ENCODE data around the gene ITPR2. TPM values are rescaled to one million over a fixed set of nuclear protein-coding genes. Genes with fewer than 3 reads are reported as not detected.

The ITPR2 gene
- total RNA-seq, 1 experiment from 2014 or later = 14.3 TPM

DNA sequence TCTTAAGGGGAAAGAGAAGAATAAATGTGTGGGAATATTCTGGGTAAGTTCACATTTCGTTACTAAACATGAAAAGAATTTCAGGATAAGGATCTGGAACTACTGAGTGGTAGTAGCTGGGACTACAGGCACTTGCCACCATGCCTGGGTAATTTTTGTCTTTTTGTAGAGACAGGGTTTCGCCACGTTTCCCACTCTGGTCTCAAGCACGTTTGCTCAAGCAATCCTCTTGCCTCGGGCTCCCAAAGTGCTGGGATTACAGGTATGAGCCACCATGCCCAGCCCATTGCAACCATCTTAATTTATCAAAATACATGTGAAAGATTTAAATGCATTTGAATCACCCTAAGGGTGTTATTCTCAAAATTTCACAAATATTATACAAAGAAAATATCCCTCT is 26.4 kb downstream of the ITPR2 start:
- TF ChIP-seq, protein P1, sequence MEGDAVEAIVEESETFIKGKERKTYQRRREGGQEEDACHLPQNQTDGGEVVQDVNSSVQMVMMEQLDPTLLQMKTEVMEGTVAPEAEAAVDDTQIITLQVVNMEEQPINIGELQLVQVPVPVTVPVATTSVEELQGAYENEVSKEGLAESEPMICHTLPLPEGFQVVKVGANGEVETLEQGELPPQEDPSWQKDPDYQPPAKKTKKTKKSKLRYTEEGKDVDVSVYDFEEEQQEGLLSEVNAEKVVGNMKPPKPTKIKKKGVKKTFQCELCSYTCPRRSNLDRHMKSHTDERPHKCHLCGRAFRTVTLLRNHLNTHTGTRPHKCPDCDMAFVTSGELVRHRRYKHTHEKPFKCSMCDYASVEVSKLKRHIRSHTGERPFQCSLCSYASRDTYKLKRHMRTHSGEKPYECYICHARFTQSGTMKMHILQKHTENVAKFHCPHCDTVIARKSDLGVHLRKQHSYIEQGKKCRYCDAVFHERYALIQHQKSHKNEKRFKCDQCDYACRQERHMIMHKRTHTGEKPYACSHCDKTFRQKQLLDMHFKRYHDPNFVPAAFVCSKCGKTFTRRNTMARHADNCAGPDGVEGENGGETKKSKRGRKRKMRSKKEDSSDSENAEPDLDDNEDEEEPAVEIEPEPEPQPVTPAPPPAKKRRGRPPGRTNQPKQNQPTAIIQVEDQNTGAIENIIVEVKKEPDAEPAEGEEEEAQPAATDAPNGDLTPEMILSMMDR (IDR thresholded peaks at IDR 0.05; ENCODE audit: unreplicated experiment) = no peak
- Mint-ChIP-seq H3K9me3 (ENCODE audit: unreplicated experiment) (no peaks in the 10 kb centered on the region), H3K4me3 (ENCODE audit: unreplicated experiment) (no peak overlapping the region), H3K4me1 (ENCODE audit: insufficient read depth, unreplicated experiment) (peaks cover 26% of the 10 kb centered on the region), H3K27ac (ENCODE audit: low read depth, unreplicated experiment) (no peak overlapping the region), H3K36me3 (ENCODE audit: insufficient read depth, unreplicated experiment) (peaks cover 9% of the 10 kb centered on the region), H3K27me3 (ENCODE audit: insufficient read depth, unreplicated experiment) (no peaks in the 10 kb centered on the region)
- intact Hi-C loops (cut with micrococcal nuclease) = no loop called here
- no peak for DNase-seq (ENCODE audit: unreplicated experiment)
- POLR2A ChIA-PET = interaction anchor here (4.6 kb wide), 1 partner anchor 26 kb away, joined by 20 read pairs; the partner anchor contains the start of gene ITPR2
- BruUV-seq (replicated peaks) = no TSS peak
- CTCF ChIA-PET = no interaction called here

DNA sequence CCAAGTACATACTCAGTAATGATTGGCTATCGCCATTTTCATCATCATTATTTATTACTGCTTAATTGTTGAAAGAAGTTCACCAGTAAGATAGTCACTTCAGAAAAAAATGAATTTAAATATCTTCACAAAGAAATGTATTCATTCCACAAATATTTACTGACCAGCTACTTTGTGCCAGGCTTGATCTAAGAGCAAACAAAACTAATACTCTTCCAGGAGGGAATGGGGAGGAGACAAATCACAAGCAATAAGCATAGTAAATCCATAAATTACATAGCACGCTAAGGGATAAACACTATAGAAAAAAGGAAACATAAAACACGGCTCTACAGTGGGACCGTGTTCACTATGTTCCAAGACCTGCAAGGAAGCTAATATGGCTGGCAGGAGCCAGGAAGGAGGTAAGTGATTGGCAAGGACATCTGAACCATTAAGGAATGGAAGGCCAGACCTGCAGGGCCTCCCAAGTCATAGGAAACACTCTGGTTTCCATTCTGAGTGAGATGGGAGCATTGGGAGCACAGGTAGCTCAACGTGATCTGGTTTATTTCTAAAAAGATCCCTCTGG is 27.5 kb downstream of the ITPR2 start:
- POLR2A ChIA-PET = interaction anchor here (0.8 to 4.6 kb wide), 2 partner anchors 11 to 27 kb away, joined by 3 to 20 read pairs; partner anchors contain the start of gene ITPR2

DNA sequence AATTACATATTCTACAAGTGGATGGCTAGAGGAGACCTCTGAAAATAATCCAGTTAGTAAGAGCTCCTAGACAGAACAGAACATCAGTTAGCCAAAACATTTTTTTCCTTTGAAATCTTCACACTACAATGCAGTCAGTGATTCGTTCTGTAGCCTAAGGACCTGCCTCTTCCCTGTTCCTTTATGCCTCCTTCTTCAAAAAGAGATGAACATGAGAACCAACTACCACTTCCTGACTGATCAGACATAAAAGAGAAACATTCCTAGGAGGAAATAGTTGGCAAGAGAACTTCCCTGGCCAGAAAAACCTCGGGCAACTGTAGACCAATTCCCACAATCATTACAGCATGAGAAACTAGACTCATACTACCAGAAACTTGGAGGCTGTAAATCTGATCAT is 29.4 kb downstream of the ITPR2 start:
- no peaks in the 10 kb centered on the region for H3K36me3 Mint-ChIP-seq (ENCODE audit: insufficient read depth, unreplicated experiment)
- peak overlapping the region; percentile 81 for H3K27ac Mint-ChIP-seq (ENCODE audit: low read depth, unreplicated experiment)
- ChIA-PET CTCF (interaction anchor here (0.6 to 1.4 kb wide), 4 partner anchors 7 to 1568 kb away, joined by 3 to 6 read pairs (median 4); no protein-coding TSS in a partner anchor), POLR2A (interaction anchor here (0.6 to 4.6 kb wide), 4 partner anchors 10 to 145 kb away, joined by 3 to 20 read pairs (median 5); partner anchors contain the start of gene ITPR2)
- peak; percentile 50 for DNase-seq (ENCODE audit: unreplicated experiment)
- H3K9me3 Mint-ChIP-seq (ENCODE audit: unreplicated experiment) = no peaks in the 10 kb centered on the region
- BruUV-seq (replicated peaks) = no TSS peak
- no peaks in the 10 kb centered on the region for H3K27me3 Mint-ChIP-seq (ENCODE audit: insufficient read depth, unreplicated experiment)
- no peak overlapping the region for H3K4me3 Mint-ChIP-seq (ENCODE audit: unreplicated experiment)
- intact Hi-C loops (cut with micrococcal nuclease) = no loop called here
- TF ChIP-seq, protein P1 (IDR thresholded peaks at IDR 0.05; ENCODE audit: unreplicated experiment) = no peak
- H3K4me1 Mint-ChIP-seq (ENCODE audit: insufficient read depth, unreplicated experiment) = peaks cover 16% of the 10 kb centered on the region

More for the DNA sequence above, 27.5 kb downstream of the ITPR2 start:
- no peak overlapping the region for H3K27ac Mint-ChIP-seq (ENCODE audit: low read depth, unreplicated experiment)
- H3K4me1 Mint-ChIP-seq (ENCODE audit: insufficient read depth, unreplicated experiment) = peaks cover 24% of the 10 kb centered on the region
- BruUV-seq (replicated peaks) = no TSS peak
- TF ChIP-seq, protein P1 (IDR thresholded peaks at IDR 0.05; ENCODE audit: unreplicated experiment) = no peak
- CTCF ChIA-PET = no interaction called here
- intact Hi-C loops (cut with micrococcal nuclease) = no loop called here
- H3K27me3 Mint-ChIP-seq (ENCODE audit: insufficient read depth, unreplicated experiment) = no peaks in the 10 kb centered on the region
- peaks cover 4% of the 10 kb centered on the region for H3K36me3 Mint-ChIP-seq (ENCODE audit: insufficient read depth, unreplicated experiment)
- H3K4me3 Mint-ChIP-seq (ENCODE audit: unreplicated experiment) = no peak overlapping the region
- H3K9me3 Mint-ChIP-seq (ENCODE audit: unreplicated experiment) = no peaks in the 10 kb centered on the region
- DNase-seq (ENCODE audit: unreplicated experiment) = no peak

DNA sequence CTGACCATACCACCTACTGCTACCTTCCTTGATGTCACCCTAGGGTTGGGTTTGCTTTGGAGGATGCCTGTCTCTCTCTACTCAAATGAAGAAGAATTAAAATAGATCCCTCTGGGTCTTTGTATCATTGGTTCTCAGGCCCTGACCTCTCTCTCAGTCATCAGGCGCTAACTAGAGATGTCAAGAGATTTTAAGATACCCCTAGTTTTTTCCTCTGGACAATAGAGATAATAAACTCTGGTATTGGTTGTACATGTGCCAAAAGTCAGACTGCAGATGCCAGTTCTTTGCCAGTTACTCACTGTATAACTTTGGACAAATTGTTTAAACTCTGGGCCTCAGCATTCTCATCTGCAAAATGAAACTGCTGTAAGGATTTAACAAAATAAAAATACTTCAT is 31.5 kb downstream of the ITPR2 start:
- TF ChIP-seq, protein P1 (IDR thresholded peaks at IDR 0.05; ENCODE audit: unreplicated experiment) = no peak
- CTCF ChIA-PET = interaction anchor here (0.6 to 0.9 kb wide), 3 partner anchors 35 to 1103 kb away, joined by 3 to 4 read pairs (median 3); no protein-coding TSS in a partner anchor
- intact Hi-C loops (cut with micrococcal nuclease) = no loop called here
- Mint-ChIP-seq H3K36me3 (ENCODE audit: insufficient read depth, unreplicated experiment) (no peaks in the 10 kb centered on the region), H3K9me3 (ENCODE audit: unreplicated experiment) (no peaks in the 10 kb centered on the region), H3K4me1 (ENCODE audit: insufficient read depth, unreplicated experiment) (peaks cover 21% of the 10 kb centered on the region), H3K4me3 (ENCODE audit: unreplicated experiment) (no peak overlapping the region), H3K27me3 (ENCODE audit: insufficient read depth, unreplicated experiment) (no peaks in the 10 kb centered on the region), H3K27ac (ENCODE audit: low read depth, unreplicated experiment) (no peak overlapping the region)
- DNase-seq (ENCODE audit: unreplicated experiment) = no peak
- BruUV-seq (replicated peaks) = no TSS peak
- POLR2A ChIA-PET = interaction anchor here (1.0 kb wide), 1 partner anchor 38 kb away, joined by 3 read pairs; no protein-coding TSS in a partner anchor
